ENCODE data around the gene PPIG. TPM values are rescaled to one million over a fixed set of nuclear protein-coding genes. Genes with fewer than 3 reads are reported as not detected.
"Not testable (repeated sequence)": the region's sequence is repeated elsewhere in the genome, so short reads cannot be mapped to it uniquely, and the experiment has no call there.

PPIG gene
- total RNA-seq (2014; rRNA removed; shearing (Covaris generic)) = 25.6 and 44.8 TPM in 2 replicates

GRCh38 chr2:169584005-169584877 lies at the start of gene PPIG:
PPIG (plus strand) TSS chr2:169584351; CDS start chr2:169604042, 19,691 bp downstream.
- peak; percentile 86 for DNase-seq
- H3K36me3 ChIP-seq (replicated peaks; ENCODE audit: control insufficient read depth, insufficient read depth, low read length) = no peaks in the 10 kb centered on the region
- H3K27me3 ChIP-seq (ENCODE audit: control insufficient read depth, insufficient read depth, low read length) = no peaks in the 10 kb centered on the region

GRCh38 chr2:169539460-169539859 lies 44.7 kb upstream of the PPIG start:
- H3K27me3 ChIP-seq (ENCODE audit: control insufficient read depth, insufficient read depth, low read length); H3K4me3 ChIP-seq (ENCODE audit: insufficient read depth, low read depth, low read length); H3K36me3 ChIP-seq (replicated peaks; ENCODE audit: control insufficient read depth, insufficient read depth, low read length); DNase-seq: not testable (repeated sequence)

More at GRCh38 chr2:169584005-169584877, at the start of gene PPIG:
- H3K4me3 ChIP-seq (ENCODE audit: insufficient read depth, low read depth, low read length) = peak within 1 kb of the TSS; percentile 84

- Histone ChIP-seq H3K27me3 (ENCODE audit: control insufficient read depth, insufficient read depth, low read length) (no peaks in the 10 kb centered on the region), H3K36me3 (replicated peaks; ENCODE audit: control insufficient read depth, insufficient read depth, low read length) (peaks cover 3% of the 10 kb centered on the region), H3K4me3 (ENCODE audit: insufficient read depth, low read depth, low read length) (no peak overlapping the region)
- no peak for DNase-seq
These were observed 44.0 kb upstream of the PPIG start for GRCh38 chr2:169540146-169540545.

GRCh38 chr2:169542433-169542832 lies 41.7 kb upstream of the PPIG start:
- Histone ChIP-seq H3K27me3 (ENCODE audit: control insufficient read depth, insufficient read depth, low read length) (no peaks in the 10 kb centered on the region), H3K4me3 (ENCODE audit: insufficient read depth, low read depth, low read length) (no peak overlapping the region), H3K36me3 (replicated peaks; ENCODE audit: control insufficient read depth, insufficient read depth, low read length) (peaks cover 3% of the 10 kb centered on the region)
- no peak for DNase-seq

- H3K36me3 ChIP-seq (replicated peaks; ENCODE audit: control insufficient read depth, insufficient read depth, low read length) = peaks cover 1% of the 10 kb centered on the region
- no peaks in the 10 kb centered on the region for H3K27me3 ChIP-seq (ENCODE audit: control insufficient read depth, insufficient read depth, low read length)
- no peak overlapping the region for H3K4me3 ChIP-seq (ENCODE audit: insufficient read depth, low read depth, low read length)
- DNase-seq = no peak
These were observed 37.4 kb upstream of the PPIG start for GRCh38 chr2:169546756-169547155.

- Histone ChIP-seq H3K27me3 (ENCODE audit: control insufficient read depth, insufficient read depth, low read length) (no peaks in the 10 kb centered on the region), H3K4me3 (ENCODE audit: insufficient read depth, low read depth, low read length) (no peak overlapping the region), H3K36me3 (replicated peaks; ENCODE audit: control insufficient read depth, insufficient read depth, low read length) (no peaks in the 10 kb centered on the region)
- DNase-seq = no peak
These were observed 22.8 kb upstream of the PPIG start for GRCh38 chr2:169561364-169561763.

- DNase-seq = not testable (repeated sequence)
These were observed 22.1 kb upstream of the PPIG start for GRCh38 chr2:169562084-169562483.

GRCh38 chr2:169562519-169562918 lies 21.6 kb upstream of the PPIG start:
- no peak for DNase-seq
- Histone ChIP-seq H3K4me3 (ENCODE audit: insufficient read depth, low read depth, low read length) (no peak overlapping the region), H3K36me3 (replicated peaks; ENCODE audit: control insufficient read depth, insufficient read depth, low read length) (no peaks in the 10 kb centered on the region), H3K27me3 (ENCODE audit: control insufficient read depth, insufficient read depth, low read length) (no peaks in the 10 kb centered on the region)

More at GRCh38 chr2:169562084-169562483, 22.1 kb upstream of the PPIG start:
- not testable (repeated sequence) for H3K27me3 ChIP-seq (ENCODE audit: control insufficient read depth, insufficient read depth, low read length); H3K4me3 ChIP-seq (ENCODE audit: insufficient read depth, low read depth, low read length); H3K36me3 ChIP-seq (replicated peaks; ENCODE audit: control insufficient read depth, insufficient read depth, low read length)

GRCh38 chr2:169565686-169566085 lies 18.5 kb upstream of the PPIG start:
- no peaks in the 10 kb centered on the region for H3K27me3 ChIP-seq (ENCODE audit: control insufficient read depth, insufficient read depth, low read length)
- H3K36me3 ChIP-seq (replicated peaks; ENCODE audit: control insufficient read depth, insufficient read depth, low read length) = no peaks in the 10 kb centered on the region
- DNase-seq = no peak
- H3K4me3 ChIP-seq (ENCODE audit: insufficient read depth, low read depth, low read length) = no peak overlapping the region

GRCh38 chr2:169569948-169570347 lies 14.2 kb upstream of the PPIG start:
- no peak for DNase-seq

GRCh38 chr2:169570752-169571151 lies 13.4 kb upstream of the PPIG start:
- H3K27me3 ChIP-seq (ENCODE audit: control insufficient read depth, insufficient read depth, low read length); DNase-seq; H3K36me3 ChIP-seq (replicated peaks; ENCODE audit: control insufficient read depth, insufficient read depth, low read length); H3K4me3 ChIP-seq (ENCODE audit: insufficient read depth, low read depth, low read length): not testable (repeated sequence)

More at GRCh38 chr2:169569948-169570347, 14.2 kb upstream of the PPIG start:
- Histone ChIP-seq H3K36me3 (replicated peaks; ENCODE audit: control insufficient read depth, insufficient read depth, low read length) (no peaks in the 10 kb centered on the region), H3K4me3 (ENCODE audit: insufficient read depth, low read depth, low read length) (no peak overlapping the region), H3K27me3 (ENCODE audit: control insufficient read depth, insufficient read depth, low read length) (no peaks in the 10 kb centered on the region)

GRCh38 chr2:169571571-169571970 lies 12.6 kb upstream of the PPIG start:
- H3K36me3 ChIP-seq (replicated peaks; ENCODE audit: control insufficient read depth, insufficient read depth, low read length) = no peaks in the 10 kb centered on the region
- H3K27me3 ChIP-seq (ENCODE audit: control insufficient read depth, insufficient read depth, low read length) = no peaks in the 10 kb centered on the region
- H3K4me3 ChIP-seq (ENCODE audit: insufficient read depth, low read depth, low read length) = no peak overlapping the region
- no peak for DNase-seq

- H3K27me3 ChIP-seq (ENCODE audit: control insufficient read depth, insufficient read depth, low read length) = no peaks in the 10 kb centered on the region
- DNase-seq = no peak
- H3K36me3 ChIP-seq (replicated peaks; ENCODE audit: control insufficient read depth, insufficient read depth, low read length) = no peaks in the 10 kb centered on the region
- no peak overlapping the region for H3K4me3 ChIP-seq (ENCODE audit: insufficient read depth, low read depth, low read length)
These were observed 12.0 kb upstream of the PPIG start for GRCh38 chr2:169572189-169572588.

- H3K27me3 ChIP-seq (ENCODE audit: control insufficient read depth, insufficient read depth, low read length) = no peaks in the 10 kb centered on the region
- no peak for DNase-seq
- peak overlapping the region; percentile 87 for H3K4me3 ChIP-seq (ENCODE audit: insufficient read depth, low read depth, low read length)
- H3K36me3 ChIP-seq (replicated peaks; ENCODE audit: control insufficient read depth, insufficient read depth, low read length) = no peaks in the 10 kb centered on the region
These were observed 11.4 kb upstream of the PPIG start for GRCh38 chr2:169572821-169573159.

GRCh38 chr2:169573160-169573973 lies 10.8 kb upstream of the PPIG start, which contains the start of gene FASTKD1:
FASTKD1 (minus strand) TSS chr2:169573865; CDS start chr2:169572029, 1,836 bp downstream.
- no peaks in the 10 kb centered on the region for H3K36me3 ChIP-seq (replicated peaks; ENCODE audit: control insufficient read depth, insufficient read depth, low read length)

More at GRCh38 chr2:169573160-169573973, 10.8 kb upstream of the PPIG start, which contains the start of gene FASTKD1:
- Histone ChIP-seq H3K4me3 (ENCODE audit: insufficient read depth, low read depth, low read length) (peak within 1 kb of the TSS; percentile 87), H3K27me3 (ENCODE audit: control insufficient read depth, insufficient read depth, low read length) (no peaks in the 10 kb centered on the region)
- peak; percentile 86 for DNase-seq

All from H7 (cell line).